SH-SY5Y (cell line): ENCODE data around the gene GABRR3.

ENCODE experiments used
- GATA2 ChIP-seq: IDR thresholded peaks from 2 replicates; pipeline ENCODE4 v1.6.1; 2011; ENCODE audit warnings: mild to moderate bottlenecking, low read depth, low read length
- GATA3 ChIP-seq: IDR thresholded peaks from 2 replicates; pipeline ENCODE4 v1.6.1; 2011; ENCODE audit warnings: low read depth, mild to moderate bottlenecking, low read length, moderate library complexity

The GABRR3 gene

DNA sequence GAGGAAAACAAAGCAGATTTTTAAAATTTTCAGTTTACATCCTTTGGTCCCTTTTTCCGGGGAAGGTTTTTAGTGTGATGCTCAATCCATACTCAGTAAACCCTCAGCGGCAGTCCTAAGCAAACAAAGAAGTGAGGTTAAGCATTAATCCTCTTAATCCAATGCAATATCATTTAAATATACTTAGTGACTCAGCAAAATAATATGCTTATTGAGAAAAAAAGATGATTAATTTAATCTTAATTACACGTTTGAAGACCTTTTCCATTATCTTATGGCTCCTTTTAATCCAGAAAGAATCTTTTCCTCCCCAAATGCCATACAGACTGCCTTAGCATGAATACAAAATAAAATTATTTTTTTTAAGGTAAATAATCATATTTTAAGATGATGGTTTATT, at the start of gene GABRR3:
Gene GABRR3, minus strand, starts transcription at position 108 of the 400 bp plus-strand sequence. CDS start 328 bp downstream, outside the sequence.
- TF ChIP-seq GATA2 (no peak), GATA3 (no peak)

GRCh38 chr3:98073486-98073885, 38.4 kb upstream of the GABRR3 start:
- no peak for TF ChIP-seq GATA2
- TF ChIP-seq GATA3 = no peak

GRCh38 chr3:98070840-98071239, 35.7 kb upstream of the GABRR3 start:
- no peak for TF ChIP-seq GATA2
- no peak for TF ChIP-seq GATA3

GRCh38 chr3:98068824-98069223, 33.7 kb upstream of the GABRR3 start:
- TF ChIP-seq GATA2 = no peak

GRCh38 chr3:98058244-98058960, 23.3 kb upstream of the GABRR3 start:
- no peak for TF ChIP-seq GATA3
- no peak for TF ChIP-seq GATA2

- TF ChIP-seq GATA2 (no peak), GATA3 (no peak)
Measured at GRCh38 chr3:98057631-98058030, 22.5 kb upstream of the GABRR3 start.

- TF ChIP-seq GATA3 (no peak), GATA2 (no peak)
Measured at GRCh38 chr3:98056035-98056434, 20.9 kb upstream of the GABRR3 start.

DNA sequence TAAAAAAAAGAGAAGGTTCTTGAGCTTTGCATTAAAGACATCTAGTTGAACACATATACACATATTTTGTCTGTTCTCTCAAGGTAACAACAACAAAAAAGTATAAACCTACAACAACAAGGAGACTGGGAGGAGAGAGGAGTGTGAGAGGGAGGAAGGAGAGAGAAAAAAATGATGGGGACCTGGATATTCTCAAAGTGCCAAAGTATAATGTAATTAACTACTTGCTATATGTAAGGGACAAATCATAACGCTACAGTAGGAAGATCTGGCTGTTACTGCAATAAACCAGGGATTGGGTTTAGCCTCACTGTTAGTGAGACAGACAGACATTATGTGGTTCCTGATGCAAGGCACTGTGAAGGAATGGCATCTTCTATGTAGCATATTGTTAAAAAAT, 14.2 kb upstream of the GABRR3 start:
- TF ChIP-seq GATA2 (no peak), GATA3 (no peak)

DNA sequence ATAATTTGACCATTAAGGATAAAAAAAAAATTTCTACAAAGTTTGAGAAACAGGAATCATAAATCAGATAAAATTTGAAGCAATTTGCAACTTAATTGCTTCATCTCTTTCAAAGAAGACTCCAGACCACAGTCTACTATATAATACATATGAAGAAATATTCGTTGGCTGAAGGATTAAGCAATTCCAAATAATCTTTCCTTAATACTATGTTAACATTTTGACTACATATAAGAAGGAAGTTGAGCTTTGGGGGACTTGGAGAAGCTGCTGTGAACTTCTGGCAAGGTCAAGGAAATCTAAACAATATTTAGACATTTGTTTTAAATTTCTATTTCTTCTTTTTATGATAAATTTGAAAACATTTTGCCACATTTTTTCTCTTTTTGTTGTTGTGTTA, 13.5 kb upstream of the GABRR3 start:
- TF ChIP-seq GATA2 = no peak
- no peak for TF ChIP-seq GATA3

- no peak for TF ChIP-seq GATA2
- TF ChIP-seq GATA3 = no peak
Measured at GRCh38 chr3:98041350-98041749, 6.2 kb upstream of the GABRR3 start.

DNA sequence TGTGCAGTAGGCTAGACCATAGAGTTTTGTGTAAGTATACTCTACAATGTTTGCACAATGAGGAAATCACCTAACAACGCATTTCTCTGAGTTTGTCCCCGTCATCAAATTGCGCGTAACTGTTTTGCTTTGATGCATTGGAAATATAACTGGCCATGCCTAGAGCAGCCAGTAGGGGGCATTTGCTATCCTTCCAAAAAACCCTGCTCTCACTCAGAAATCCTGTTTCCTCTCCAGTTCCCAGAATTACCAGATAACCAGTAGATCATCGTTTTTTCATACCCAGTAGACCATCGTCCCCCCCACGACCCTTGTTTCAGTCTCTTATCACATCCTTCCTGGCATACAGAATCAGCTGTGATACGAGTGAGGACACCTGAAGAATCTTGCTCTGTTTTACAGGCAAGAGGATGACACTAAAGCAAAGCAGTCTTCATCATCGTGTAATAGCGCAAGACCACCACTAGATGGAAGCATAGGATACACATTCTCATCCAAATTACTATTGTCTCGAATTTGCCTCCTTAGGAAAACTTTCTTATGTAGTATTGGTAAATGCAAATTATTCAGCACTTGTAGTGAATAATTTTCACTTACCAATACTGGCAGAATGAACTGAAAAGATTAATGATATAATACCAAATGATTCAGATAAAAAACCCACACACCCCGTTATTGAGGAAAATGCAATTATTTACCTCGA, 4.4 kb upstream of the GABRR3 start:
- TF ChIP-seq GATA3 (no peak), GATA2 (no peak)

GRCh38 chr3:98038876-98039275, 3.8 kb upstream of the GABRR3 start:
- TF ChIP-seq GATA3 = no peak

- TF ChIP-seq GATA3 = no peak
- no peak for TF ChIP-seq GATA2
Measured at GRCh38 chr3:98038286-98038685, 3.2 kb upstream of the GABRR3 start.

GRCh38 chr3:98034486-98034885, 629 bp downstream of the GABRR3 start:
- TF ChIP-seq GATA3 (no peak), GATA2 (no peak)

DNA sequence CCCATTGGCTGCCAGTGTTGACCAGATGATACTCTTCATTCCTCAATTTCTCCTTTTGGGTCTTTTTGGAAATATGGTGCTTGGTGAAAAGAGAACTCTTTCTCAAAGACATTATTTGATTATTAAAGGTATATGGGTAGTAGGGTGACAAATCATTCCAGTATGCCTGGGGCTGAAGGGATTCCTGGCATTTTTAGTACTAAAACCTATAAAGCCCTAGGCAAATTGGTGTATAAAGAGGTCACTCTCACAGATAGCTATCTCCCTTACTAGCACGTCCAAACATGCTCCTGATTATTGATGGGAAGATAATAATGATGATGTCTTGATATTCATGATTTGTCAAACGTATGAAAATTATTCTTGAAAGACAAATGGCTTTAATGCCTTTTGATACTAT, 1.1 kb downstream of the GABRR3 start:
- no peak for TF ChIP-seq GATA3
- no peak for TF ChIP-seq GATA2
